ENCODE results near the gene SLC15A2. TPM values are rescaled to one million over a fixed set of nuclear protein-coding genes. Genes with fewer than 3 reads are reported as not detected.

Gene SLC15A2
- total RNA-seq, 1 experiment from 2014 or later = 2.4 TPM

DNA sequence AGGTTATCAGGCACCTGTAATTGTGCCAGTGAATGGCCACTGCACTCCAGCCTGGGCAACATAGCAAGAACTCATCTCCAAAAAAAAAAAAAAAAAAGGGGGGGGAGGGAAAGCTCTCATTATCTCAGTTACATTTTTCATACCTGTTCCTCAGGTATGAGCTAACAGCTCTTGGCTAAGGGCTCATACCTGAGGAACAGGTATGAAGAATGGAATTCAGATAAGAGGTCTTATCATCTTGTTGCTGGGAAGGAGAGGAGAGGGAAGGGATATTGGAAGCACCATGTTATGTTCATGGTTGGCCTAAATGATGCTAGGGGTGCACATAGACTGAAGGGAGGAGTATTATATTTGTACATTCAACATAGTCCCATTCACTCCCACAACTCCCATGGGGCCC lies 2.6 kb downstream of the SLC15A2 start:
- Histone ChIP-seq H3K4ac (ENCODE audit: low read depth, low read length) (no peak overlapping the region), H4K5ac (ENCODE audit: insufficient read length, low read depth, low read length) (no peak overlapping the region), H2BK5ac (ENCODE audit: insufficient read length, low read length) (no peak overlapping the region), H2BK12ac (ENCODE audit: insufficient read length, low read depth, low read length) (no peak overlapping the region), H4K20me1 (ENCODE audit: control insufficient read depth, insufficient read depth, insufficient read length) (no peaks in the 10 kb centered on the region), H3K56ac (ENCODE audit: insufficient read length, low read depth, low read length) (no peak overlapping the region), H2BK120ac (ENCODE audit: low read depth, low read length, poor library complexity, severe bottlenecking) (no peak overlapping the region), H2AFZ (ENCODE audit: low read length) (no peak overlapping the region), H4K8ac (replicated peaks; ENCODE audit: insufficient read length, low read depth, low read length) (no peak overlapping the region), H3K79me2 (ENCODE audit: insufficient read depth, low read length) (no peaks in the 10 kb centered on the region), H2AK5ac (ENCODE audit: insufficient read length, low read length) (no peak overlapping the region), H3K23me2 (ENCODE audit: insufficient read length, low read depth, low read length, poor library complexity, severe bottlenecking) (no peaks in the 10 kb centered on the region), H3K27ac (ENCODE audit: insufficient read length, low read depth, low read length) (no peak overlapping the region), H3K23ac (ENCODE audit: insufficient read length, low read depth, low read length) (no peak overlapping the region), H2BK20ac (ENCODE audit: low read depth, low read length, poor library complexity, severe bottlenecking) (no peak overlapping the region), H3K9me3 (ENCODE audit: control insufficient read depth, low read depth, low read length) (no peaks in the 10 kb centered on the region), H3K27me3 (ENCODE audit: insufficient read depth, low read length) (no peaks in the 10 kb centered on the region), H3K79me1 (ENCODE audit: insufficient read depth, low read depth, low read length, poor library complexity, severe bottlenecking) (no peaks in the 10 kb centered on the region), H4K91ac (ENCODE audit: insufficient read length, low read depth, low read length) (no peak overlapping the region), H3K9ac (ENCODE audit: extremely low read depth, insufficient read length, low read length) (no peak overlapping the region), H3K4me1 (ENCODE audit: insufficient read depth, low read length) (peaks cover 4% of the 10 kb centered on the region; the same call in 1 of the 2 replicates), H3T11ph (ENCODE audit: low read length) (no peak overlapping the region), H3K18ac (ENCODE audit: insufficient read length, low read depth, low read length) (no peak overlapping the region), H3K14ac (ENCODE audit: insufficient read depth, low read length) (no peak overlapping the region), H2BK15ac (ENCODE audit: low read depth, low read length) (no peak overlapping the region), H3K4me2 (ENCODE audit: insufficient read depth, insufficient read length, low read length) (no peak overlapping the region)
- DNase-seq = no peak
- H3K4me1 Mint-ChIP-seq = peaks cover 36 to 43% of the 10 kb centered on the region in 2 experiments
- H3K4me3 Mint-ChIP-seq = no peak overlapping the region
- no peaks in the 10 kb centered on the region for H3K27me3 Mint-ChIP-seq (ENCODE audit: low read depth)
- 0 out of 7 replicates have a peak overlapping the region, but pooled peaks of 1 of the 3 experiments have one; percentile 21 for H3K27ac Mint-ChIP-seq
- peaks cover 9 to 15% (median 9%) of the 10 kb centered on the region in 3 experiments; a peak in 6 of 7 replicates for H3K36me3 Mint-ChIP-seq (ENCODE audit: insufficient read depth in 1 of 3, low read depth in 3 of 3)
- TF ChIP-seq, protein P1, sequence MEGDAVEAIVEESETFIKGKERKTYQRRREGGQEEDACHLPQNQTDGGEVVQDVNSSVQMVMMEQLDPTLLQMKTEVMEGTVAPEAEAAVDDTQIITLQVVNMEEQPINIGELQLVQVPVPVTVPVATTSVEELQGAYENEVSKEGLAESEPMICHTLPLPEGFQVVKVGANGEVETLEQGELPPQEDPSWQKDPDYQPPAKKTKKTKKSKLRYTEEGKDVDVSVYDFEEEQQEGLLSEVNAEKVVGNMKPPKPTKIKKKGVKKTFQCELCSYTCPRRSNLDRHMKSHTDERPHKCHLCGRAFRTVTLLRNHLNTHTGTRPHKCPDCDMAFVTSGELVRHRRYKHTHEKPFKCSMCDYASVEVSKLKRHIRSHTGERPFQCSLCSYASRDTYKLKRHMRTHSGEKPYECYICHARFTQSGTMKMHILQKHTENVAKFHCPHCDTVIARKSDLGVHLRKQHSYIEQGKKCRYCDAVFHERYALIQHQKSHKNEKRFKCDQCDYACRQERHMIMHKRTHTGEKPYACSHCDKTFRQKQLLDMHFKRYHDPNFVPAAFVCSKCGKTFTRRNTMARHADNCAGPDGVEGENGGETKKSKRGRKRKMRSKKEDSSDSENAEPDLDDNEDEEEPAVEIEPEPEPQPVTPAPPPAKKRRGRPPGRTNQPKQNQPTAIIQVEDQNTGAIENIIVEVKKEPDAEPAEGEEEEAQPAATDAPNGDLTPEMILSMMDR (conservative IDR thresholded peaks at IDR 0.05) = no peak
- peaks cover under 1 to 1% of the 10 kb centered on the region in 2 experiments; a peak in 3 of 5 replicates for H3K9me3 Mint-ChIP-seq

Measured in H9 (cell line).